ENCODE data around the gene INPP5K.

INPP5K gene

GRCh38 chr17:1487939-1488825 lies 28.2 kb downstream of the INPP5K start:
- WGBS, 2 donors (ENCODE audit: extremely low coverage in 2 of 2, insufficient read length in 2 of 2, insufficient replicate concordance in 1 of 2): no CpG with 5 or more reads among the region's 72 CpGs
- no peak overlapping the region for H3K4ac ChIP-seq (ENCODE audit: low read length)
- H2BK12ac ChIP-seq (ENCODE audit: low read length): no peak overlapping the region
- peaks cover 7% of the 10 kb centered on the region for H3K79me1 ChIP-seq (ENCODE audit: low read depth, low read length)
- H2AFZ ChIP-seq (ENCODE audit: low read length): peak overlapping the region; percentile 91
- peak overlapping the region; percentile 98 for H3K18ac ChIP-seq (ENCODE audit: low read length)
- H3K14ac ChIP-seq (ENCODE audit: low read length): peak overlapping the region; percentile 77
- DNase-seq (ENCODE audit: low spot score): peak; percentile 89
- H3K4me3 ChIP-seq (ENCODE audit: low read length in 2 of 2): peak overlapping the region; percentile 41 to 73
- H4K8ac ChIP-seq (ENCODE audit: low read depth, low read length): no peak overlapping the region
- peak overlapping the region; percentile 77 for H3K27ac ChIP-seq (replicated peaks; ENCODE audit: low read length)
- H3K27me3 ChIP-seq (ENCODE audit: control insufficient read depth in 3 of 3, insufficient read depth in 3 of 3, low read depth in 1 of 3, low read length in 3 of 3): no peaks in the 10 kb centered on the region
- H4K91ac ChIP-seq (ENCODE audit: low read depth, low read length, poor library complexity): no peak overlapping the region
- peak overlapping the region; percentile 22 for H2AK5ac ChIP-seq (ENCODE audit: low read depth, low read length)
- H2BK120ac ChIP-seq (ENCODE audit: low read depth, low read length): peak overlapping the region; percentile 48
- peak overlapping the region; percentile 86 for H2BK15ac ChIP-seq (ENCODE audit: low read length)
- H3K9me3 ChIP-seq (replicated peaks in 1 of 2; ENCODE audit: control insufficient read depth in 2 of 2, insufficient read depth in 1 of 2, low read depth in 1 of 2, low read length in 2 of 2): peaks cover 0 to 5% of the 10 kb centered on the region in 2 donors
- peak overlapping the region; percentile 66 for H3K4me2 ChIP-seq (ENCODE audit: insufficient read depth, low read length, poor library complexity, severe bottlenecking)
- H3K23ac ChIP-seq (ENCODE audit: low read depth, low read length, poor library complexity): peak overlapping the region; percentile 15
- peaks cover 27 to 31% of the 10 kb centered on the region in 2 donors for H3K4me1 ChIP-seq (ENCODE audit: control insufficient read depth in 2 of 2, insufficient read depth in 1 of 2, low read depth in 1 of 2, low read length in 2 of 2)
- peak overlapping the region; percentile 46 for H2BK5ac ChIP-seq (ENCODE audit: low read length)
- peak overlapping the region; percentile 81 for H3K9ac ChIP-seq (ENCODE audit: low read depth, low read length, poor library complexity)
- peaks cover 3 to 6% of the 10 kb centered on the region in 2 donors for H3K36me3 ChIP-seq (replicated peaks in 1 of 2; ENCODE audit: control insufficient read depth in 2 of 2, insufficient read depth in 2 of 2, low read length in 2 of 2)

DNA sequence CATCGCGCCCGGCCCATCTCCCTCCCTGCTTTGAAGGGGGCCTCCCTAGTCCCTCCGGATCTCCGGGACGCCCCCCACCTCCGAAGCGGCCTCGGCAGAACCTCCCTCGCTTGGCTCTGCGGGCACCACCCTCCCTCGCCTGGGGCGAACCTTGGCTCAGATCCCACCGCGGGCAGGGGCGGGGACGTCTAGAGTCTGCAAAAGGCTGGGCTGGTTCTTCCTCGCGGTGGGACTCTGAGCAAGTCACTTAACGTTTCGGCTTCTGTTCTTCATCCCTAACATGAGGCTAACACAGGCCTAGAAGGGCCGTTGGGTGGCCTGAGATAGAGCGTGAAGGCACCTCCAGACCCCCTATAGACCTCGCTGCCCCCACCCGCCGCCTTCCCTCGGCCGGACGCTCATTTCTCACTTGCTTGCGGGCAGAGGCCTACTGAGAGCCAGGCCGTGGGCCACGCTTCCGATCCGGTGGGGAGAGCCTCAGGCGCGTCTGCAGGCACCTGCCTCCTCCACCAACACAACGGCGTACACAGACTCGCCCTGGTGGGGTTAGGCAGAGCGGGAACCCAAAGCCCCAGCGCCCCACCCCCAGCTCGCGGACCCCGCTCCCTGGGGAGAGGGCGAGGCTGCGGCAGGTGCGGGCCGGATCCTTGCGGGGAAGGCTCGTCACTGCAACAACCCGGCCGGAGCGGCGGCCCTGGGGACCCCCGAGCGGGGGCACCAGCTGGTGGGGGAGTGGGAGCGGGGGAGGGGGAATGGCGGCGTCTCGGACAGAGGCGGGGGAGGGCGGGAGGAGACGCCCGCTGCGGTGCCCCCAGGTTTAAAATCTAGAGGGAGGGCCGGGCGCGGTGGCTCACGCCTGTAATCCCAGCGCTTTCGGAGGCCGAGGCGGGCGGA lies 29.4 kb downstream of the INPP5K start:
- H3K4me3 ChIP-seq (ENCODE audit: low read length in 2 of 2): peak overlapping the region in 1 of 2 donors; percentile 75
- H2AFZ ChIP-seq (ENCODE audit: low read length): no peak overlapping the region
- peak overlapping the region; percentile 99 for H2BK120ac ChIP-seq (ENCODE audit: low read depth, low read length)
- WGBS, 2 donors (ENCODE audit: extremely low coverage in 2 of 2, insufficient read length in 2 of 2, insufficient replicate concordance in 1 of 2): no CpG with 5 or more reads among the region's 74 CpGs
- peak overlapping the region; percentile 98 for H3K18ac ChIP-seq (ENCODE audit: low read length)
- H2BK5ac ChIP-seq (ENCODE audit: low read length): peak overlapping the region; percentile 14
- peak overlapping the region; percentile 95 for H2AK5ac ChIP-seq (ENCODE audit: low read depth, low read length)
- H3K9ac ChIP-seq (ENCODE audit: low read depth, low read length, poor library complexity): peak overlapping the region; percentile 78
- DNase-seq (ENCODE audit: low spot score): peak; percentile 54
- H3K23ac ChIP-seq (ENCODE audit: low read depth, low read length, poor library complexity): peak overlapping the region; percentile 80
- H4K8ac ChIP-seq (ENCODE audit: low read depth, low read length): peak overlapping the region; percentile 76
- peak overlapping the region; percentile 4 for H2BK12ac ChIP-seq (ENCODE audit: low read length)
- H3K36me3 ChIP-seq (replicated peaks in 1 of 2; ENCODE audit: control insufficient read depth in 2 of 2, insufficient read depth in 2 of 2, low read length in 2 of 2): peaks cover 9 to 13% of the 10 kb centered on the region in 2 donors
- peak overlapping the region; percentile 67 for H3K4ac ChIP-seq (ENCODE audit: low read length)
- peak overlapping the region; percentile 86 for H3K27ac ChIP-seq (replicated peaks; ENCODE audit: low read length)
- H2BK15ac ChIP-seq (ENCODE audit: low read length): no peak overlapping the region
- peaks cover 8% of the 10 kb centered on the region for H3K79me1 ChIP-seq (ENCODE audit: low read depth, low read length)
- peak overlapping the region; percentile 65 for H4K91ac ChIP-seq (ENCODE audit: low read depth, low read length, poor library complexity)
- peaks cover 21 to 28% of the 10 kb centered on the region in 2 donors for H3K4me1 ChIP-seq (ENCODE audit: control insufficient read depth in 2 of 2, insufficient read depth in 1 of 2, low read depth in 1 of 2, low read length in 2 of 2)
- peaks cover 0 to 5% of the 10 kb centered on the region in 2 donors for H3K9me3 ChIP-seq (replicated peaks in 1 of 2; ENCODE audit: control insufficient read depth in 2 of 2, insufficient read depth in 1 of 2, low read depth in 1 of 2, low read length in 2 of 2)
- H3K27me3 ChIP-seq (ENCODE audit: control insufficient read depth in 3 of 3, insufficient read depth in 3 of 3, low read depth in 1 of 3, low read length in 3 of 3): no peaks in the 10 kb centered on the region
- H3K14ac ChIP-seq (ENCODE audit: low read length): peak overlapping the region; percentile 91
- H3K4me2 ChIP-seq (ENCODE audit: insufficient read depth, low read length, poor library complexity, severe bottlenecking): peak overlapping the region; percentile 59

GRCh38 chr17:1485423-1486376 lies 30.7 kb downstream of the INPP5K start:
- H2AFZ ChIP-seq (ENCODE audit: low read length): peak overlapping the region; percentile 75
- peak; percentile 78 for DNase-seq (ENCODE audit: low spot score)
- H3K79me1 ChIP-seq (ENCODE audit: low read depth, low read length): peaks cover 10% of the 10 kb centered on the region
- H2BK15ac ChIP-seq (ENCODE audit: low read length): peak overlapping the region; percentile 98
- peaks cover 20 to 21% of the 10 kb centered on the region in 2 donors for H3K36me3 ChIP-seq (replicated peaks in 1 of 2; ENCODE audit: control insufficient read depth in 2 of 2, insufficient read depth in 2 of 2, low read length in 2 of 2)
- peak overlapping the region; percentile 91 for H3K27ac ChIP-seq (replicated peaks; ENCODE audit: low read length)
- peak overlapping the region; percentile 44 for H3K9ac ChIP-seq (ENCODE audit: low read depth, low read length, poor library complexity)
- peak overlapping the region; percentile 66 for H2BK5ac ChIP-seq (ENCODE audit: low read length)
- peak overlapping the region; percentile 55 for H3K23ac ChIP-seq (ENCODE audit: low read depth, low read length, poor library complexity)
- H3K4me1 ChIP-seq (ENCODE audit: control insufficient read depth in 2 of 2, insufficient read depth in 1 of 2, low read depth in 1 of 2, low read length in 2 of 2): peaks cover 17 to 26% of the 10 kb centered on the region in 2 donors
- peak overlapping the region; percentile 65 for H4K8ac ChIP-seq (ENCODE audit: low read depth, low read length)
- peak overlapping the region; percentile 96 for H3K18ac ChIP-seq (ENCODE audit: low read length)
- no peak overlapping the region for H3K14ac ChIP-seq (ENCODE audit: low read length)
- H3K9me3 ChIP-seq (replicated peaks in 1 of 2; ENCODE audit: control insufficient read depth in 2 of 2, insufficient read depth in 1 of 2, low read depth in 1 of 2, low read length in 2 of 2): peaks cover 0 to 5% of the 10 kb centered on the region in 2 donors
- peak overlapping the region; percentile 73 for H2BK12ac ChIP-seq (ENCODE audit: low read length)
- H3K4me3 ChIP-seq (ENCODE audit: low read length in 2 of 2): peak overlapping the region; percentile 14 to 75
- H3K27me3 ChIP-seq (ENCODE audit: control insufficient read depth in 3 of 3, insufficient read depth in 3 of 3, low read depth in 1 of 3, low read length in 3 of 3): no peaks in the 10 kb centered on the region
- WGBS, 2 donors (ENCODE audit: extremely low coverage in 2 of 2, insufficient read length in 2 of 2, insufficient replicate concordance in 1 of 2): no CpG with 5 or more reads among the region's 127 CpGs
- peak overlapping the region; percentile 93 for H3K4ac ChIP-seq (ENCODE audit: low read length)
- H2AK5ac ChIP-seq (ENCODE audit: low read depth, low read length): peak overlapping the region; percentile 99
- H2BK120ac ChIP-seq (ENCODE audit: low read depth, low read length): peak overlapping the region; percentile 96
- H3K4me2 ChIP-seq (ENCODE audit: insufficient read depth, low read length, poor library complexity, severe bottlenecking): peak overlapping the region; percentile 89
- no peak overlapping the region for H4K91ac ChIP-seq (ENCODE audit: low read depth, low read length, poor library complexity)
